MCF 10A (cell line): ENCODE data around the gene IL2RA. TPM values are rescaled to one million over a fixed set of nuclear protein-coding genes. Genes with fewer than 3 reads are reported as not detected.
A peak's percentile ranks its signal among the peaks of the same experiment; 100 is the strongest.

Experiments used
- BruUV-seq: library from RNA; stranded (reverse); fragments of 400-500 nt; replicated peaks from 2 replicates; lab custom pipeline; 2021; lab: Mats Ljungman, UMichigan
- CTCF ChIA-PET: fragments of 300-600 bp; sonication (Branson Sonifier 250); formaldehyde crosslinking; extraction: SDS; loops from one replicate; lab custom pipeline; 2021; ENCODE audit warnings: antibody characterized with exemption, inconsistent platforms; lab: Yijun Ruan, JAX
- POLR2A ChIA-PET: fragments of 300-600, 350-650 bp; sonication (Branson Sonifier 250); formaldehyde crosslinking; extraction: SDS; loops from one replicate; lab custom pipeline; 2020; ENCODE audit warnings: antibody characterized with exemption, inconsistent platforms; lab: Yijun Ruan, JAX
- DNase-seq: peaks from one replicate; pipeline ENCODE4 v3.0.0-alpha.2; 2018; ENCODE audit not compliant: unreplicated experiment
- H3K27ac Mint-ChIP-seq: one replicate; pipeline ENCODE4 v1.8.0; 2022; ENCODE audit warnings: mild to moderate bottlenecking, low read depth, mixed read lengths; ENCODE audit not compliant: unreplicated experiment
- H3K27me3 Mint-ChIP-seq: one replicate; pipeline ENCODE4 v1.8.0; 2022; ENCODE audit warnings: mixed read lengths; ENCODE audit not compliant: insufficient read depth, unreplicated experiment
- H3K36me3 Mint-ChIP-seq: one replicate; pipeline ENCODE4 v1.8.0; 2022; ENCODE audit warnings: mild to moderate bottlenecking, moderate library complexity, mixed read lengths; ENCODE audit not compliant: insufficient read depth, unreplicated experiment
- H3K4me1 Mint-ChIP-seq: one replicate; pipeline ENCODE4 v1.8.0; 2022; ENCODE audit warnings: mixed read lengths; ENCODE audit not compliant: insufficient read depth, unreplicated experiment
- H3K4me3 Mint-ChIP-seq: one replicate; pipeline ENCODE4 v1.8.0; 2022; ENCODE audit warnings: mild to moderate bottlenecking, moderate library complexity, mixed read lengths; ENCODE audit not compliant: unreplicated experiment
- H3K9me3 Mint-ChIP-seq: one replicate; pipeline ENCODE4 v1.8.0; 2022; ENCODE audit warnings: mixed read lengths; ENCODE audit not compliant: unreplicated experiment
- CTCF ChIP-seq: fragments of 200-600 bp; IDR thresholded peaks from one replicate; pipeline ENCODE4 v1.8.0; 2022; ENCODE audit warnings: antibody characterized with exemption, mild to moderate bottlenecking; ENCODE audit not compliant: unreplicated experiment
- intact Hi-C: fragments of 100-400 bp; cut with micrococcal nuclease; formaldehyde crosslinking; loops from 2 replicates; pipeline ENCODE4 v1.14.1; 2022
- total RNA-seq: library from RNA; stranded (reverse); gene quantifications from 2 replicates; pipeline ENCODE4 v1.2.3, GENCODE V29; 2022

Gene IL2RA
- total RNA-seq, 1 experiment from 2014 or later = not detected

GRCh38 chr10:6017781-6018354 is 44.3 kb downstream of the IL2RA start:
- BruUV-seq = no TSS peak
- Mint-ChIP-seq H3K36me3 (no peaks in the 10 kb centered on the region), H3K4me3 (no peak overlapping the region), H3K4me1 (peaks cover 6% of the 10 kb centered on the region), H3K27me3 (peaks cover 15% of the 10 kb centered on the region), H3K9me3 (peaks cover 10% of the 10 kb centered on the region), H3K27ac (no peak overlapping the region)
- DNase-seq = no peak
- intact Hi-C loops = no loop called here
- CTCF ChIA-PET = no interaction called here
- TF ChIP-seq CTCF = no peak
- POLR2A ChIA-PET = no interaction called here

GRCh38 chr10:6014241-6014761 is 47.9 kb downstream of the IL2RA start:
- Mint-ChIP-seq H3K36me3 (no peaks in the 10 kb centered on the region), H3K27ac (no peak overlapping the region), H3K27me3 (peaks cover 11% of the 10 kb centered on the region), H3K9me3 (peaks cover 8% of the 10 kb centered on the region), H3K4me3 (no peak overlapping the region), H3K4me1 (no peaks in the 10 kb centered on the region)
- ChIA-PET CTCF (interaction anchor here (0.5 to 2.8 kb wide), 21 partner anchors 12 to 388 kb away, joined by 3 to 20 read pairs (median 5); no protein-coding TSS in a partner anchor), POLR2A (interaction anchor here (0.5 to 1.3 kb wide), 4 partner anchors 24 to 73 kb away, joined by 3 to 4 read pairs (median 3); no protein-coding TSS in a partner anchor)
- intact Hi-C loops = loop anchor here (1.0 to 5.0 kb wide), 2 partner anchors 73 to 392 kb away; partner anchors contain the start of gene RBM17
- BruUV-seq = no TSS peak
- TF ChIP-seq CTCF = peak; percentile 58
- DNase-seq = peak; percentile 64

GRCh38 chr10:6013413-6014192 is 48.6 kb downstream of the IL2RA start:
- intact Hi-C loops = loop anchor here (1.0 to 5.0 kb wide), 2 partner anchors 74 to 393 kb away; partner anchors contain the start of gene RBM17
- H3K9me3 Mint-ChIP-seq = peaks cover 1% of the 10 kb centered on the region
- BruUV-seq = no TSS peak
- DNase-seq = no peak
- no peak for TF ChIP-seq CTCF
- H3K36me3 Mint-ChIP-seq = no peaks in the 10 kb centered on the region
- POLR2A ChIA-PET = interaction anchor here (0.6 to 1.3 kb wide), 5 partner anchors 25 to 73 kb away, joined by 3 to 4 read pairs (median 3); no protein-coding TSS in a partner anchor
- no peak overlapping the region for H3K27ac Mint-ChIP-seq
- peaks cover 4% of the 10 kb centered on the region for H3K27me3 Mint-ChIP-seq
- H3K4me1 Mint-ChIP-seq = no peaks in the 10 kb centered on the region
- H3K4me3 Mint-ChIP-seq = no peak overlapping the region
- CTCF ChIA-PET = interaction anchor here (0.6 to 2.8 kb wide), 17 partner anchors 12 to 617 kb away, joined by 3 to 20 read pairs (median 4); no protein-coding TSS in a partner anchor
